ENCODE data around the gene TRABD2B. TPM values are rescaled to one million over a fixed set of nuclear protein-coding genes. Genes with fewer than 3 reads are reported as not detected.

Gene TRABD2B
- total and polyA plus RNA-seq, 2 of the 13 experiments (the other 11 are each of a cell fraction or from before 2014, with no cell fraction given) = 0.04 TPM; not detected in 1

DNA sequence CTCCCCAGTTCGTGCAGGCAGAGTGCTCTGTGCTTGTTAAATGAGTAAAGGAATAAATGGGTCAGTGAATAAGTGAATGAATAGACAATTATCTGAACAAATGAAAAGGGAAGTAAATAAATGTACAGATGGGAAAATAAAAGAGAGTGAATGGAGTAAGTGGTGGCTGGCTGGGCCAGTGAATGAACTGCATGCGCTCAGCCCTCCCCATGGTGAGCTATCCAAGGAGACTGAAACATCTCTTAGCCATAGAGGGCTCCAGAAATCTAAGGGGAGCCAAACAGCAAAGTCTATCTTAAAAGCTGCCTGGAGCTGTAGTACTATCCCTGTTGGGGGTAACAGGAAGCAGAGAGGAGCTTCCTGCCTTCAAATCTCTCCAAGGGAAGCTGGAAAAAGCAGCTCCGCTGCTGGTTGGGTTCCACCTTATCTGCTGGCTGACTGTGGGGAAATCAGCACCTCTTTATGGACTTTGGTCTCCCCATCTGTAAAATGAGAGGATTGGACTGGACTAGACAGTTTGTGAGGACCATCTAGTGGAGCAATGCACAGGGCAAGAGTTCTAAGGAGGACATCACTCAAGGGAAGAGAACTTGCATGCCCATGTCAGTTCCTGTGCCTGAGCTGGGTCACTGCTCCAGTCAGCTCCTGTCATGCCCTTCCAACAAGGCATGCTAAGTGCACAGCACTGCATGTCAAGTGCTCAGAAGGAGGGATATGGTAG is 77.9 kb downstream of the TRABD2B start (continued):
- TF ChIP-seq ZBTB3 (CRISPR knock-in tag; IDR thresholded peaks at IDR 0.05; ENCODE audit: borderline replicate concordance, low read depth) (no peak), ZNF720 (CRISPR knock-in tag; IDR thresholded peaks at IDR 0.05) (no peak), FOSL2 (CRISPR knock-in tag; IDR thresholded peaks at IDR 0.05) (peak; percentile 28; the same call in 1 of the 2 replicates), NCOA2 (CRISPR knock-in tag; IDR thresholded peaks at IDR 0.05) (peak; percentile 56; the same call in 1 of the 2 replicates), SP5 (CRISPR knock-in tag; IDR thresholded peaks at IDR 0.05; ENCODE audit: borderline replicate concordance, low read depth) (no peak), JARID2 (CRISPR knock-in tag; IDR thresholded peaks at IDR 0.05; ENCODE audit: insufficient replicate concordance) (no peak), PCBP1 (IDR thresholded peaks at IDR 0.05; ENCODE audit: borderline replicate concordance, low read depth, low read length) (no peak), NFE2L2 (IDR thresholded peaks at IDR 0.05; ENCODE audit: low read length) (no peak), KAT2B (IDR thresholded peaks at IDR 0.05; ENCODE audit: borderline replicate concordance, low read depth, low read length) (no peak), CBX5 (CRISPR knock-in tag; IDR thresholded peaks at IDR 0.05; ENCODE audit: borderline replicate concordance) (0 out of 2 replicates have a peak, but pooled peaks have one; percentile 61), ZKSCAN1 (IDR thresholded peaks at IDR 0.05; ENCODE audit: low read length) (peak; percentile 71), ERF (CRISPR knock-in tag; IDR thresholded peaks at IDR 0.05) (no peak), STAG1 (CRISPR knock-in tag; IDR thresholded peaks at IDR 0.05) (peak; percentile 66), ZNF83 (CRISPR knock-in tag; IDR thresholded peaks at IDR 0.05; ENCODE audit: borderline replicate concordance) (0 out of 2 replicates have a peak, but pooled peaks have one; percentile 47), ZNF891 (CRISPR knock-in tag; IDR thresholded peaks at IDR 0.05) (no peak), LCORL (IDR thresholded peaks at IDR 0.05) (no peak), LCORL (CRISPR knock-in tag; IDR thresholded peaks at IDR 0.05) (no peak), SOX5 (CRISPR knock-in tag; IDR thresholded peaks at IDR 0.05; ENCODE audit: borderline replicate concordance) (no peak)
- TF ChIP-seq, protein P1, sequence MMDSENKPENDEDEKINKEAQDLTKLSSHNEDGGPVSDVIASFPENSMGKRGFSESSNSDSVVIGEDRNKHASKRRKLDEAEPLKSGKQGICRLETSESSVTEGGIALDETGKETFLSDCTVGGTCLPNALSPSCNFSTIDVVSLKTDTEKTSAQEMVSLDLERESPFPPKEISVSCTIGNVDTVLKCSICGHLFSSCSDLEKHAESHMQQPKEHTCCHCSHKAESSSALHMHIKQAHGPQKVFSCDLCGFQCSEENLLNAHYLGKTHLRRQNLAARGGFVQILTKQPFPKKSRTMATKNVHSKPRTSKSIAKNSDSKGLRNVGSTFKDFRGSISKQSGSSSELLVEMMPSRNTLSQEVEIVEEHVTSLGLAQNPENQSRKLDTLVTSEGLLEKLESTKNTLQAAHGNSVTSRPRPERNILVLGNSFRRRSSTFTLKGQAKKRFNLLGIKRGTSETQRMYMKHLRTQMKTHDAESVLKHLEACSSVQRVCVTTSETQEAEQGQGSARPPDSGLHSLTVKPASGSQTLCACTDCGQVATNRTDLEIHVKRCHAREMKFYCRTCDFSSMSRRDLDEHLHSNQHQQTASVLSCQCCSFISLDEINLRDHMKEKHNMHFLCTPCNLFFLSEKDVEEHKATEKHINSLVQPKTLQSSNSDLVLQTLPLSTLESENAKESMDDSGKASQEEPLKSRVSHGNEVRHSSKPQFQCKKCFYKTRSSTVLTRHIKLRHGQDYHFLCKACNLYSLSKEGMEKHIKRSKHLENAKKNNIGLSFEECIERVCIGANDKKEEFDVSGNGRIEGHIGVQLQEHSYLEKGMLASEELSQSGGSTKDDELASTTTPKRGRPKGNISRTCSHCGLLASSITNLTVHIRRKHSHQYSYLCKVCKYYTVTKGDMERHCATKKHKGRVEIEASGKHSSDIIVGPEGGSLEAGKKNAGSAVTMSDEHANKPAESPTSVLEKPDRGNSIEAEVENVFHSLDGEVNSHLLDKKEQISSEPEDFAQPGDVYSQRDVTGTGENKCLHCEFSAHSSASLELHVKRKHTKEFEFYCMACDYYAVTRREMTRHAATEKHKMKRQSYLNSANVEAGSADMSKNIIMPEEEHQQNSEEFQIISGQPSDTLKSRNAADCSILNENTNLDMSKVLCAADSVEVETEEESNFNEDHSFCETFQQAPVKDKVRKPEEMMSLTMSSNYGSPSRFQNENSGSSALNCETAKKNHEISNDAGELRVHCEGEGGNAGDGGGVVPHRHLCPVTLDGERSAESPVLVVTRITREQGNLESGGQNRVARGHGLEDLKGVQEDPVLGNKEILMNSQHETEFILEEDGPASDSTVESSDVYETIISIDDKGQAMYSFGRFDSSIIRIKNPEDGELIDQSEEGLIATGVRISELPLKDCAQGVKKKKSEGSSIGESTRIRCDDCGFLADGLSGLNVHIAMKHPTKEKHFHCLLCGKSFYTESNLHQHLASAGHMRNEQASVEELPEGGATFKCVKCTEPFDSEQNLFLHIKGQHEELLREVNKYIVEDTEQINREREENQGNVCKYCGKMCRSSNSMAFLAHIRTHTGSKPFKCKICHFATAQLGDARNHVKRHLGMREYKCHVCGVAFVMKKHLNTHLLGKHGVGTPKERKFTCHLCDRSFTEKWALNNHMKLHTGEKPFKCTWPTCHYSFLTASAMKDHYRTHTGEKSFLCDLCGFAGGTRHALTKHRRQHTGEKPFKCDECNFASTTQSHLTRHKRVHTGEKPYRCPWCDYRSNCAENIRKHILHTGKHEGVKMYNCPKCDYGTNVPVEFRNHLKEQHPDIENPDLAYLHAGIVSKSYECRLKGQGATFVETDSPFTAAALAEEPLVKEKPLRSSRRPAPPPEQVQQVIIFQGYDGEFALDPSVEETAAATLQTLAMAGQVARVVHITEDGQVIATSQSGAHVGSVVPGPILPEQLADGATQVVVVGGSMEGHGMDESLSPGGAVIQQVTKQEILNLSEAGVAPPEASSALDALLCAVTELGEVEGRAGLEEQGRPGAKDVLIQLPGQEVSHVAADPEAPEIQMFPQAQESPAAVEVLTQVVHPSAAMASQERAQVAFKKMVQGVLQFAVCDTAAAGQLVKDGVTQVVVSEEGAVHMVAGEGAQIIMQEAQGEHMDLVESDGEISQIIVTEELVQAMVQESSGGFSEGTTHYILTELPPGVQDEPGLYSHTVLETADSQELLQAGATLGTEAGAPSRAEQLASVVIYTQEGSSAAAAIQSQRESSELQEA (CRISPR knock-in tag; IDR thresholded peaks at IDR 0.05; ENCODE audit: not compliant biosample characterization) = no peak
- TF ChIP-seq, protein P2, sequence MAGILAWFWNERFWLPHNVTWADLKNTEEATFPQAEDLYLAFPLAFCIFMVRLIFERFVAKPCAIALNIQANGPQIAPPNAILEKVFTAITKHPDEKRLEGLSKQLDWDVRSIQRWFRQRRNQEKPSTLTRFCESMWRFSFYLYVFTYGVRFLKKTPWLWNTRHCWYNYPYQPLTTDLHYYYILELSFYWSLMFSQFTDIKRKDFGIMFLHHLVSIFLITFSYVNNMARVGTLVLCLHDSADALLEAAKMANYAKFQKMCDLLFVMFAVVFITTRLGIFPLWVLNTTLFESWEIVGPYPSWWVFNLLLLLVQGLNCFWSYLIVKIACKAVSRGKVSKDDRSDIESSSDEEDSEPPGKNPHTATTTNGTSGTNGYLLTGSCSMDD (CRISPR knock-in tag; IDR thresholded peaks at IDR 0.05) = no peak
- TF ChIP-seq, protein P3, sequence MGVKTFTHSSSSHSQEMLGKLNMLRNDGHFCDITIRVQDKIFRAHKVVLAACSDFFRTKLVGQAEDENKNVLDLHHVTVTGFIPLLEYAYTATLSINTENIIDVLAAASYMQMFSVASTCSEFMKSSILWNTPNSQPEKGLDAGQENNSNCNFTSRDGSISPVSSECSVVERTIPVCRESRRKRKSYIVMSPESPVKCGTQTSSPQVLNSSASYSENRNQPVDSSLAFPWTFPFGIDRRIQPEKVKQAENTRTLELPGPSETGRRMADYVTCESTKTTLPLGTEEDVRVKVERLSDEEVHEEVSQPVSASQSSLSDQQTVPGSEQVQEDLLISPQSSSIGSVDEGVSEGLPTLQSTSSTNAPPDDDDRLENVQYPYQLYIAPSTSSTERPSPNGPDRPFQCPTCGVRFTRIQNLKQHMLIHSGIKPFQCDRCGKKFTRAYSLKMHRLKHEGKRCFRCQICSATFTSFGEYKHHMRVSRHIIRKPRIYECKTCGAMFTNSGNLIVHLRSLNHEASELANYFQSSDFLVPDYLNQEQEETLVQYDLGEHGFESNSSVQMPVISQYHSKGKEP (CRISPR knock-in tag; IDR thresholded peaks at IDR 0.05) = no peak
